ENCODE measurements around the gene RANGAP1. TPM values are rescaled to one million over a fixed set of nuclear protein-coding genes. Genes with fewer than 3 reads are reported as not detected.

The RANGAP1 gene
- total RNA-seq, 2 experiments from 2014 or later = 108 to 119 TPM

GRCh38 chr22:41286639-41287091, 678 bp upstream of the RANGAP1 start:
- TSS peak; percentile 99 for BruUV-seq (replicated peaks)
- H3K9me2 ChIP-seq (ENCODE audit: insufficient read depth, low read length) = no peaks in the 10 kb centered on the region
- no peaks in the 10 kb centered on the region for H3K9me3 ChIP-seq (ENCODE audit: low read length)
- peak overlapping the region; percentile 89 for H3K4me2 ChIP-seq (ENCODE audit: low read length)
- intact Hi-C loops (cut with micrococcal nuclease; ENCODE audit: unreplicated experiment) = loop anchor here (5.0 kb wide), 1 partner anchor 161 kb away; the partner anchor contains the start of gene TOB2
- H3K79me2 ChIP-seq (ENCODE audit: insufficient read depth, low read depth, low read length) = peaks cover 42% of the 10 kb centered on the region
- ChIA-PET CTCF (ENCODE audit: unreplicated experiment) (no interaction called here), POLR2A (interaction anchor here (1.5 to 1.7 kb wide), 2 partner anchors 15 to 49 kb away, joined by 3 to 7 read pairs; partner anchors contain the start of gene ZC3H7B)
- H2AFZ ChIP-seq (ENCODE audit: low read length) = peak overlapping the region; percentile 85
- H3K36me3 ChIP-seq (ENCODE audit: insufficient read depth, low read length) = peaks cover 33% of the 10 kb centered on the region
- peaks cover 27% of the 10 kb centered on the region for H3K4me1 ChIP-seq (ENCODE audit: insufficient read depth, low read length, poor library complexity, severe bottlenecking)
- peak overlapping the region; percentile 95 for H3K4me3 ChIP-seq (ENCODE audit: low read depth, low read length, poor library complexity, severe bottlenecking)
- H3K27ac ChIP-seq (ENCODE audit: low read depth, low read length, poor library complexity, severe bottlenecking) = peak overlapping the region; percentile 89
- H4K20me1 ChIP-seq (ENCODE audit: insufficient read depth, low read length) = peaks cover 5% of the 10 kb centered on the region; the same call in 1 of the 2 replicates
- TF ChIP-seq CTCF (conservative IDR thresholded peaks at IDR 0.05; ENCODE audit: low read length) (no peak), EZH2phosphoT487 (IDR thresholded peaks at IDR 0.05; ENCODE audit: borderline replicate concordance, low read depth, low read length) (no peak)
- DNase-seq (ENCODE audit: low spot score) = peak; percentile 86

GRCh38 chr22:41285441-41285819, 557 bp downstream of the RANGAP1 start:
- no peak for TF ChIP-seq CTCF (conservative IDR thresholded peaks at IDR 0.05; ENCODE audit: low read length)
- no peak for TF ChIP-seq EZH2phosphoT487 (IDR thresholded peaks at IDR 0.05; ENCODE audit: borderline replicate concordance, low read depth, low read length)
- no TSS peak for BruUV-seq (replicated peaks)
- peaks cover 27% of the 10 kb centered on the region for H3K4me1 ChIP-seq (ENCODE audit: insufficient read depth, low read length, poor library complexity, severe bottlenecking)
- DNase-seq (ENCODE audit: low spot score) = peak; percentile 58
- H3K27ac ChIP-seq (ENCODE audit: low read depth, low read length, poor library complexity, severe bottlenecking) = peak overlapping the region; percentile 70
- POLR2A ChIA-PET = interaction anchor here (1.5 to 1.7 kb wide), 2 partner anchors 16 to 48 kb away, joined by 3 to 7 read pairs; partner anchors contain the start of gene ZC3H7B
- H4K20me1 ChIP-seq (ENCODE audit: insufficient read depth, low read length) = peaks cover 5% of the 10 kb centered on the region; the same call in 1 of the 2 replicates
- peaks cover 50% of the 10 kb centered on the region for H3K79me2 ChIP-seq (ENCODE audit: insufficient read depth, low read depth, low read length)
- H3K9me3 ChIP-seq (ENCODE audit: low read length) = no peaks in the 10 kb centered on the region
- CTCF ChIA-PET (ENCODE audit: unreplicated experiment) = no interaction called here
- peak overlapping the region; percentile 95 for H3K4me3 ChIP-seq (ENCODE audit: low read depth, low read length, poor library complexity, severe bottlenecking)
- no peaks in the 10 kb centered on the region for H3K9me2 ChIP-seq (ENCODE audit: insufficient read depth, low read length)
- peak overlapping the region; percentile 92 for H3K4me2 ChIP-seq (ENCODE audit: low read length)
- intact Hi-C loops (cut with micrococcal nuclease; ENCODE audit: unreplicated experiment) = loop anchor here (5.0 kb wide), 1 partner anchor 162 kb away; the partner anchor contains the start of gene TOB2
- H2AFZ ChIP-seq (ENCODE audit: low read length) = peak overlapping the region; percentile 57; the same call in 1 of the 2 replicates
- H3K36me3 ChIP-seq (ENCODE audit: insufficient read depth, low read length) = peaks cover 46% of the 10 kb centered on the region

GRCh38 chr22:41284465-41284864, 1.5 kb downstream of the RANGAP1 start:
- Histone ChIP-seq H4K20me1 (ENCODE audit: insufficient read depth, low read length) (peaks cover 5% of the 10 kb centered on the region; the same call in 1 of the 2 replicates), H3K36me3 (ENCODE audit: insufficient read depth, low read length) (peaks cover 55% of the 10 kb centered on the region), H3K4me3 (ENCODE audit: low read depth, low read length, poor library complexity, severe bottlenecking) (peak overlapping the region; percentile 95), H2AFZ (ENCODE audit: low read length) (no peak overlapping the region), H3K4me1 (ENCODE audit: insufficient read depth, low read length, poor library complexity, severe bottlenecking) (peaks cover 27% of the 10 kb centered on the region), H3K27ac (ENCODE audit: low read depth, low read length, poor library complexity, severe bottlenecking) (no peak overlapping the region), H3K9me3 (ENCODE audit: low read length) (no peaks in the 10 kb centered on the region), H3K79me2 (ENCODE audit: insufficient read depth, low read depth, low read length) (peaks cover 50% of the 10 kb centered on the region), H3K4me2 (ENCODE audit: low read length) (peak overlapping the region; percentile 92), H3K9me2 (ENCODE audit: insufficient read depth, low read length) (no peaks in the 10 kb centered on the region)
- ChIA-PET CTCF (ENCODE audit: unreplicated experiment) (no interaction called here), POLR2A (no interaction called here)
- intact Hi-C loops (cut with micrococcal nuclease; ENCODE audit: unreplicated experiment) = no loop called here
- no peak for DNase-seq (ENCODE audit: low spot score)
- BruUV-seq (replicated peaks) = no TSS peak
- no peak for TF ChIP-seq EZH2phosphoT487 (IDR thresholded peaks at IDR 0.05; ENCODE audit: borderline replicate concordance, low read depth, low read length)
- no peak for TF ChIP-seq CTCF (conservative IDR thresholded peaks at IDR 0.05; ENCODE audit: low read length)

Measured in OCI-LY7 (cell line).